Fibroblast of lung (primary cell): ENCODE results near the gene KRT76.

Experiments
- CTCF ChIP-seq, 2 donors: IDR thresholded peaks in 1 of 2; conservative IDR thresholded peaks in 1 of 2; 1 replicate in 1 of 2; 2 replicates in 1 of 2; pipeline ENCODE4 v1.5.1; 2011 to 2012; ENCODE audit warnings: low read length in 2 of 2, control low read depth in 1 of 2, inconsistent platforms in 1 of 2, low read depth in 1 of 2, mild to moderate bottlenecking in 1 of 2
- EZH2 ChIP-seq: IDR thresholded peaks from 2 replicates; pipeline ENCODE4 v1.5.1; 2012; ENCODE audit warnings: low read length, control low read depth, mild to moderate bottlenecking; ENCODE audit errors: missing control alignments

GRCh38 chr12:52799505-52800211, 22.5 kb upstream of the KRT76 start:
- TF ChIP-seq CTCF (conservative IDR thresholded peaks at IDR 0.05 in 1 of 2, IDR thresholded peaks at IDR 0.05 in 1 of 2; ENCODE audit: low read depth in 1 of 2, low read length in 2 of 2) (no peak), EZH2 (no peak)
